Thymus (tissue), 11 donors: ENCODE measurements around the gene SLC4A1AP. TPM values are rescaled to one million over a fixed set of nuclear protein-coding genes. Genes with fewer than 3 reads are reported as not detected.

Experiments used
- DNase-seq, 9 donors: peaks; one replicate each; pipeline ENCODE4 v3.0.0-alpha.2; 2013; ENCODE audit warnings: low spot score in 9 of 9, low read depth in 6 of 9, missing footprints in 1 of 9
- H3K27ac ChIP-seq, 2 donors: one replicate each; pipeline ENCODE4 v1.5.1; 2013; ENCODE audit warnings: control low read depth in 1 of 2, low read depth in 1 of 2, low read length in 1 of 2, mild to moderate bottlenecking in 1 of 2, moderate library complexity in 1 of 2
- H3K27me3 ChIP-seq, 2 donors: one replicate each; pipeline ENCODE4 v1.5.1; 2013; ENCODE audit warnings: low read length in 1 of 2; ENCODE audit not compliant: control insufficient read depth in 2 of 2, insufficient read depth in 1 of 2
- H3K36me3 ChIP-seq, 2 donors: one replicate each; pipeline ENCODE4 v1.5.1; 2013; ENCODE audit warnings: low read length in 1 of 2, mild to moderate bottlenecking in 1 of 2, moderate library complexity in 1 of 2; ENCODE audit not compliant: control insufficient read depth in 2 of 2, insufficient read depth in 2 of 2
- H3K4me1 ChIP-seq, 2 donors: one replicate each; pipeline ENCODE4 v1.5.1; 2013; ENCODE audit warnings: low read length in 2 of 2; ENCODE audit not compliant: control insufficient read depth in 2 of 2, insufficient read depth in 2 of 2
- H3K4me3 ChIP-seq, 2 donors: one replicate each; pipeline ENCODE4 v1.5.1; 2013; ENCODE audit warnings: low read length in 2 of 2, control low read depth in 1 of 2, mild to moderate bottlenecking in 1 of 2
- H3K9me3 ChIP-seq, 2 donors: one replicate each; pipeline ENCODE4 v1.5.1; 2013; ENCODE audit warnings: low read length in 1 of 2, mild to moderate bottlenecking in 1 of 2; ENCODE audit not compliant: control insufficient read depth in 2 of 2, insufficient read depth in 1 of 2
- WGBS: extraction: QIAGEN DNeasy Blood & Tissue Kit; methylation state at CpG from one replicate; pipeline ENCODE4 v1.1.7; 2013; 5-methylcytosine and 5-hydroxymethylcytosine counted together
- polyA plus RNA-seq: library from polyadenylated mRNA; stranded (reverse); fragments of 200-250 nt; gene quantifications from one replicate; pipeline ENCODE4 v1.2.3, GENCODE V29; 2013
- total RNA-seq: library from RNA; stranded (reverse); fragments of 120-200 nt; gene quantifications from one replicate; pipeline ENCODE4 v1.2.4, GENCODE V29; 2013
- donor health status: healthy.

Gene SLC4A1AP
- total and polyA plus RNA-seq, 2 donors = 21.7 to 27.1 TPM

GRCh38 chr2:27710640-27711430 is 47.1 kb downstream of the SLC4A1AP start:
- WGBS = 96% methylated on average over 8 of the region's 8 CpGs
- H3K4me1 ChIP-seq = peaks cover 0 to 10% of the 10 kb centered on the region in 2 donors
- H3K27ac ChIP-seq = no peak overlapping the region

GRCh38 chr2:27711804-27712203 is 48.1 kb downstream of the SLC4A1AP start:
- no peaks in the 10 kb centered on the region for H3K36me3 ChIP-seq
- H3K9me3 ChIP-seq = no peaks in the 10 kb centered on the region
- peaks cover 0 to 15% of the 10 kb centered on the region in 2 donors for H3K4me1 ChIP-seq
- whole genome bisulfite sequencing = 95% methylated on average over 5 of the region's 5 CpGs
- no peak for DNase-seq
- no peak overlapping the region for H3K4me3 ChIP-seq
- peaks cover 17 to 52% of the 10 kb centered on the region in 2 donors for H3K27me3 ChIP-seq
- H3K27ac ChIP-seq = no peak overlapping the region

More at GRCh38 chr2:27710640-27711430, 47.1 kb downstream of the SLC4A1AP start:
- Histone ChIP-seq H3K36me3 (no peaks in the 10 kb centered on the region), H3K4me3 (no peak overlapping the region), H3K27me3 (peaks cover 15 to 43% of the 10 kb centered on the region in 2 donors), H3K9me3 (no peaks in the 10 kb centered on the region)
- DNase-seq = no peak

GRCh38 chr2:27712522-27712921 is 48.8 kb downstream of the SLC4A1AP start:
- no peak overlapping the region for H3K27ac ChIP-seq
- no peaks in the 10 kb centered on the region for H3K36me3 ChIP-seq
- no peak overlapping the region for H3K4me3 ChIP-seq
- H3K27me3 ChIP-seq = peaks cover 19 to 59% of the 10 kb centered on the region in 2 donors
- no peaks in the 10 kb centered on the region for H3K9me3 ChIP-seq
- H3K4me1 ChIP-seq = peaks cover 0 to 16% of the 10 kb centered on the region in 2 donors
- WGBS = 89% methylated on average over 1 of the region's 1 CpG
- DNase-seq = no peak

- WGBS = 98% methylated on average over 5 of the region's 5 CpGs
- no peak overlapping the region for H3K4me3 ChIP-seq
- peaks cover 0 to 16% of the 10 kb centered on the region in 2 donors for H3K4me1 ChIP-seq
- no peaks in the 10 kb centered on the region for H3K9me3 ChIP-seq
- peaks cover 19 to 66% of the 10 kb centered on the region in 2 donors for H3K27me3 ChIP-seq
- no peak overlapping the region for H3K27ac ChIP-seq
- H3K36me3 ChIP-seq = no peaks in the 10 kb centered on the region
- DNase-seq = no peak
Observed at GRCh38 chr2:27713201-27713600, 49.5 kb downstream of the SLC4A1AP start.

GRCh38 chr2:27714053-27714452 is 50.4 kb downstream of the SLC4A1AP start:
- H3K27ac ChIP-seq = no peak overlapping the region
- H3K36me3 ChIP-seq = no peaks in the 10 kb centered on the region
- 97% methylated on average over 8 of the region's 8 CpGs for WGBS
- H3K9me3 ChIP-seq = no peaks in the 10 kb centered on the region
- H3K4me3 ChIP-seq = no peak overlapping the region
- no peak for DNase-seq
- H3K27me3 ChIP-seq = peaks cover 19 to 68% of the 10 kb centered on the region in 2 donors
- H3K4me1 ChIP-seq = peaks cover 0 to 16% of the 10 kb centered on the region in 2 donors

- Histone ChIP-seq H3K4me1 (peaks cover 0 to 16% of the 10 kb centered on the region in 2 donors), H3K27me3 (peaks cover 19 to 70% of the 10 kb centered on the region in 2 donors), H3K36me3 (no peaks in the 10 kb centered on the region), H3K27ac (peak overlapping the region; percentile 51 to 74), H3K9me3 (no peaks in the 10 kb centered on the region), H3K4me3 (peak overlapping the region in 1 of 2 donors; percentile 29)
- 83% methylated on average over 19 of the region's 19 CpGs for WGBS
- DNase-seq = no peak
Observed at GRCh38 chr2:27714851-27715291, 51.2 kb downstream of the SLC4A1AP start.

GRCh38 chr2:27715318-27716210 is 51.9 kb downstream of the SLC4A1AP start:
- no peaks in the 10 kb centered on the region for H3K9me3 ChIP-seq
- peaks cover 0 to 16% of the 10 kb centered on the region in 2 donors for H3K4me1 ChIP-seq
- peak overlapping the region; percentile 51 to 74 for H3K27ac ChIP-seq
- H3K27me3 ChIP-seq = peaks cover 19 to 77% of the 10 kb centered on the region in 2 donors
- 3% methylated on average over 50 of the region's 51 CpGs for WGBS
- peak in 4 of 9 donors; percentile 16 to 62 (median 36) for DNase-seq
- H3K36me3 ChIP-seq = no peaks in the 10 kb centered on the region
- peak overlapping the region in 1 of 2 donors; percentile 29 for H3K4me3 ChIP-seq

- Histone ChIP-seq H3K9me3 (no peaks in the 10 kb centered on the region), H3K36me3 (no peaks in the 10 kb centered on the region), H3K4me3 (no peak overlapping the region), H3K27ac (no peak overlapping the region), H3K4me1 (peaks cover 0 to 16% of the 10 kb centered on the region in 2 donors), H3K27me3 (peaks cover 19 to 75% of the 10 kb centered on the region in 2 donors)
- 33% methylated on average over 25 of the region's 25 CpGs for WGBS
- DNase-seq = no peak
Observed at GRCh38 chr2:27716301-27717069, 52.8 kb downstream of the SLC4A1AP start.
